ENCODE data around the gene FCN2.

The FCN2 gene

GRCh38 chr9:134889386-134890154 is 9.0 kb downstream of the FCN2 start:
- no peak for DNase-seq

GRCh38 chr9:134890155-134890495 is 9.5 kb downstream of the FCN2 start:
- no peak for DNase-seq

- DNase-seq = no peak
Observed at GRCh38 chr9:134891053-134891452, 10.4 kb downstream of the FCN2 start.

GRCh38 chr9:134891713-134892112 is 11.1 kb downstream of the FCN2 start:
- DNase-seq = no peak

- no peak for DNase-seq
Observed at GRCh38 chr9:134892221-134892620, 11.6 kb downstream of the FCN2 start.

- no peak for DNase-seq
Observed at GRCh38 chr9:134892820-134893420, 12.3 kb downstream of the FCN2 start.

- no peak for DNase-seq
Observed at GRCh38 chr9:134894136-134894860, 13.7 kb downstream of the FCN2 start.

GRCh38 chr9:134895097-134895496 is 14.5 kb downstream of the FCN2 start:
- no peak for DNase-seq

- no peak for DNase-seq
Observed at GRCh38 chr9:134895567-134895907, 14.9 kb downstream of the FCN2 start.

GRCh38 chr9:134895908-134896833 is 15.6 kb downstream of the FCN2 start:
- peak; percentile 19 for DNase-seq

GRCh38 chr9:134896834-134897583 is 16.4 kb downstream of the FCN2 start:
- no peak for DNase-seq

GRCh38 chr9:134897584-134898170 is 17.1 kb downstream of the FCN2 start:
- no peak for DNase-seq

GRCh38 chr9:134898319-134898718 is 17.7 kb downstream of the FCN2 start:
- no peak for DNase-seq

- DNase-seq = no peak
Observed at GRCh38 chr9:134899168-134899567, 18.6 kb downstream of the FCN2 start.

- no peak for DNase-seq
Observed at GRCh38 chr9:134899818-134900217, 19.2 kb downstream of the FCN2 start.

GRCh38 chr9:134902936-134903335 is 22.3 kb downstream of the FCN2 start:
- DNase-seq = no peak

GRCh38 chr9:134908524-134909309 is 28.1 kb downstream of the FCN2 start:
- DNase-seq = no peak

GRCh38 chr9:134909511-134910481 is 29.2 kb downstream of the FCN2 start:
- no peak for DNase-seq

- DNase-seq = no peak
Observed at GRCh38 chr9:134912126-134912840, 31.7 kb downstream of the FCN2 start.
